GM12891 (cell line): ENCODE data around the gene PFN2.
"Not testable (repeated sequence)": the region's sequence is repeated elsewhere in the genome, so short reads cannot be mapped to it uniquely, and the experiment has no call there.

Experiments
- DNase-seq: peaks from one replicate; pipeline ENCODE4 v3.0.0; 2011; ENCODE audit warnings: low spot score; ENCODE audit not compliant: insufficient read length
- FAIRE-seq: peaks from 2 replicates; lab custom pipeline; 2011; peaks lifted over from hg19 to GRCh38; lab: Jason Lieb, UNC
- PAX5 ChIP-seq: IDR thresholded peaks from 2 replicates; pipeline ENCODE4 v1.6.1; 2011; ENCODE audit warnings: low read length, moderate library complexity, mild to moderate bottlenecking; ENCODE audit not compliant: insufficient read depth, severe bottlenecking
- POLR2A ChIP-seq: IDR thresholded peaks from 2 replicates; pipeline ENCODE4 v1.6.1; 2011; ENCODE audit warnings: low read depth, low read length, control low read depth
- POLR2AphosphoS5 ChIP-seq: IDR thresholded peaks from 2 replicates; pipeline ENCODE4 v1.6.1; 2011; ENCODE audit warnings: low read depth, low read length, control low read depth
- POU2F2 ChIP-seq: IDR thresholded peaks from 2 replicates; pipeline ENCODE4 v1.6.1; 2011; ENCODE audit warnings: low read depth, mild to moderate bottlenecking, control low read depth, low read length, moderate library complexity
- SPI1 ChIP-seq: IDR thresholded peaks from 2 replicates; pipeline ENCODE4 v1.6.1; 2011; ENCODE audit warnings: low read depth, low read length, control low read depth
- TAF1 ChIP-seq: IDR thresholded peaks from 2 replicates; pipeline ENCODE4 v1.6.1; 2011; ENCODE audit warnings: low read depth, low read length, control low read depth

Gene PFN2

DNA sequence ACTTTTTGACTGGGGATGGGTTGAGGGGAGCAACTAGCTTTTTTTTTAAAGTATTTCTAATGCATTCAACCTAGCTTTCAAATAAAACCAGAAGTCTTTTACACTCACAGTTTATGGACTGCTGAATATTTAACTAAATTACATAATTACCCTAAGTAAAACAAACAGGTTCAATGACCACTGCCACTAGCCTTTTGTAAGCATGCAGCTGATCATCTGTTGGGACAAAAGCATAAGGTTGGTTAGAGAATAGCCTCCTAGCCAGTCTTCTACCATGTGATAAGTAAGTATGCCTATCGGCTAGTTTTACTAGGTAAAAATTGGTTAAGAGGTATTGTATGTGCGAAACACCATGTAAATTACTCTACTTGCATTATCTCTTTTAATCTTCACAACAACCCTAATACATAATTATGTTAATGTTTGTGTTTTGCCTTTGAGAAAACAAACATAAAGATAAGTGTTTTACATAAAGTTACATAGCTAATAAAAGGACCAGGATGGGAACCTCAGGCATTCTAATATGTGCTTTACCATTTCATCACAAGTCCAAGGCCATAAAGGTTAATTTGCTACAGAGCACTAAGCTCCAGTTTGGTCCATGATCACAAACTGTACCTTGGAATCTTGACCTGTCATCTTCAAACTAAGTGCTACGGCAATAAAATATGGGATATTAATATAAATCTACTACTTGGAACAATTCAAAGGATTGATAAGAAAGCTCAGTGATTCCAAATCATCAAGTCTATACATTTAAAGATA is 13.2 kb downstream of the PFN2 start:
- DNase-seq (no peak), FAIRE-seq (no peak)
- TF ChIP-seq POLR2AphosphoS5 (no peak), POU2F2 (no peak), SPI1 (no peak), POLR2A (no peak), PAX5 (no peak), TAF1 (no peak)

- DNase-seq (no peak), FAIRE-seq (no peak)
- TF ChIP-seq SPI1 (no peak), POLR2AphosphoS5 (no peak), TAF1 (no peak), PAX5 (no peak), POU2F2 (no peak), POLR2A (no peak)
Measured at GRCh38 chr3:149955449-149955848, 15.2 kb downstream of the PFN2 start.

DNA sequence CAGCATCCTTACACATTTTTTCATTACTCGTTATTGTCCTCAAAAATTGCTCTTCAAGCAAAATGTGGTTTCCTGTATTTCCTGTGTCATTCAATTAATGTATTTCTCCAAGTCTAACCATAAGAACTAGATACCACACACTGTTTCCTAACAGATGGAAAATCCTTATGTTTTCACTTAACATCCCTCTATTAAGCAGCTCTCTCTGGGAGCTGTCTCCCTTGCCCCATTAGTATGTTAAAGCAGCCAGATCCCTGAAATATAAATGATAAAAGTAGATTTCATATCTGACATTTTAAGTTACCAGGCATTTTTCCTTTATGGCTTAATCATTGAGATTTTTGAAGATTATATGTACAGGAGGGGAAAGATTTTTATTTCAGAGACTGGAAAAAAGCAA is 15.9 kb downstream of the PFN2 start:
- no peak for DNase-seq
- TF ChIP-seq TAF1 (no peak), PAX5 (no peak), POLR2AphosphoS5 (no peak), POLR2A (no peak), SPI1 (no peak), POU2F2 (no peak)
- FAIRE-seq: no peak

DNA sequence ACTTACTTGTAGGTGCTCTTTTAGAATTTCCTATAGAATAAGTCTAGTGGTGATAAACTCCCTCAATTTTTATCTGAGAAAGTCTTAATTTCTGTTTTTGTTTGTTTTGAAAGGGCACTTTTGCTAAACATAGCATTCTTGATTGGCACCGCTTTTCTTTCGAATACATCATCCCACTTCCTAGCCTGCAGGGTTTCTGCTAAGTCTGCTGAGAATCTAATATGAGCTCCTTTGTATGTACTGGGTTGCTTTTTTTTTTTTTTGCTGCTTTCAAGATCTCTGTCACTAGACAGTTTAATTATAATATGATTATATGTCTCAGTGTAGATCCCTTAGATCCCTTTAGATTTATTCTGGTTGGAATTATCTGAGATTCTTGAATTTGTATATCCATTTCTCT is 21.5 kb downstream of the PFN2 start:
- no peak for FAIRE-seq
- no peak for DNase-seq
- TF ChIP-seq TAF1 (no peak), POLR2A (no peak), PAX5 (no peak), POLR2AphosphoS5 (no peak), POU2F2 (no peak), SPI1 (no peak)

DNA sequence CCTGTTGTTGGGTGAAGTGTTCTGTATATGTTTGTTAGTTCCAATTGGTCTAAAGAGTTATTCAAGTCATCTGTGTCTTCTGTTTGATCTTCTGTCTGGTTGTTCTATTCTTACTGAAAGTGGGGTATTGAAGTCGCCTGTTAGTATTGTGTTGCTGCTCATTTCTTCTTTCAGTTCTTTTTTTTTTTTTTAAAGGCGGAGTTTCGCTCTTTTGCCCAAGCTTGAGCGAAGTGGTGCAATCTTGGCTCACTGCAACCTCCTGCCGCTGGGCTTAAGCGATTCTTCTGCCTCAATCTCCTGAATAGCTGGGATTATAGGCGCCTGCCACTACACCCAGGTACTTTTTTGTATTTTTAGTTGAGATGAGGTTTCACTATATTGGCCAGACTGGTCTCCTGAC is 23.5 kb downstream of the PFN2 start:
- DNase-seq (no peak), FAIRE-seq (no peak)
- TF ChIP-seq POU2F2 (no peak), POLR2A (no peak), TAF1 (no peak), SPI1 (no peak), PAX5 (no peak), POLR2AphosphoS5 (no peak)

- not testable (repeated sequence) for FAIRE-seq, DNase-seq
Measured at GRCh38 chr3:149943966-149944365, 26.7 kb downstream of the PFN2 start.

DNA sequence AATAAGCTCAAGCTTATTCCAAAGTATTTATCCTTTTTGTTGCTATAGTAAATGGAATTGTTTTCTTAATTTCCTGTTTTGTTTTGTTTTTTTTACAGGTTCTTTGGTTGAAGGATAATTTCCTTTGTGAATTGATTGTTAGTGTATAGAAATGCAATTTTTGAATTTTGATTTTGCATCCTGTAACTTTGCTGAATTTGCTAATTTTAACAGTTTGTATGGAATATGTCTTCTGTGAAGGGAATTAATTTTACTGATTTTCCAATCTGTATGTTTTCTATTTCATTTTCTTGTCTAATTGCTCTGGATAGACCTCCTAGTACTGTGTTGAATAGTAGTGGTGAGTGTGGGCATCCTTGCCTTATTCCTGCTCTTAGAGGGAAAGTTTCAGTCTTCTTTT is 28.3 kb downstream of the PFN2 start:
- no peak for DNase-seq
- no peak for TF ChIP-seq POU2F2
- no peak for TF ChIP-seq SPI1
- TF ChIP-seq POLR2A: no peak
- no peak for TF ChIP-seq PAX5
- no peak for TF ChIP-seq POLR2AphosphoS5
- TF ChIP-seq TAF1: no peak
- FAIRE-seq: no peak

DNA sequence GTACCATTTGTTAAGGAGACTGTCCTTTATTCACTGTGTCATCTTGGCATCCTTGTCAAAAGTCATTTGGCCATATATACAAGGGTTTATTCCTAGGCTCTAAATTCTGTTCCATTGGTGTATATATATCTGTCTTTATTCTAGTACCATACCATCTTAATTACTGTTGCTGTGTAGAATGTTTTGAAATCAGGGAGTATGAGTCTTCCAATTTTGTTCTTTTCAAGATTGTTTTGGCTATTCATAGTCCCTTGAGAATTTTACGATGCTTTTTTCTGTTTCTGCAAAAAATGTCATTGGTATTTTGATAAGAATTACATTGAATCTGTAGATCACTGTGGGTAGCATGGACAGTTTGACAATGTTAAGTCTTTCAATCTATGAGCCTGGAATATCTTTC is 28.7 kb downstream of the PFN2 start:
- no peak for FAIRE-seq
- TF ChIP-seq POLR2A: no peak
- TF ChIP-seq POU2F2: no peak
- no peak for TF ChIP-seq SPI1
- TF ChIP-seq PAX5: no peak
- TF ChIP-seq POLR2AphosphoS5: no peak
- no peak for TF ChIP-seq TAF1

DNA sequence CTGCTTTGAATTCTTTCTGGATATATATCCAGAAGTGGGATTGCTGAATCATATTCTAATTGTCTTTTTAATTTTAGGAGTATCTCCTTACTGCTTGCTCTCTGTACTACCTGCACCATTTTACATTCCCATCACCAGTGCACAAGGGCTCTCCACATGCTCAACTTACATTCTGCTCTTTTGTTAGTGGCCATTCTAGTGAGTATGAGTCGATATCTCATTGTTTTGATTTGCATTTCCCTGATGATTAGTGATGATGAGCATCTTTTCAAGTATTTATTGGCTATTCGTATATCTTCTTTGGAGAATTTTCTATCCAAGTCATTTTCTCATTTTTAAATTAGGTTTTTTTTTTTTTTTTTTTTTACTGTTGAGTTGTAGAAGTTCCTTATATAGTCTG is 29.5 kb downstream of the PFN2 start:
- FAIRE-seq (no peak), DNase-seq (no peak)
- no peak for TF ChIP-seq POLR2A
- no peak for TF ChIP-seq PAX5
- no peak for TF ChIP-seq POLR2AphosphoS5
- no peak for TF ChIP-seq POU2F2
- no peak for TF ChIP-seq TAF1
- no peak for TF ChIP-seq SPI1

More for the DNA sequence above, 28.7 kb downstream of the PFN2 start:
- DNase-seq: no peak

DNA sequence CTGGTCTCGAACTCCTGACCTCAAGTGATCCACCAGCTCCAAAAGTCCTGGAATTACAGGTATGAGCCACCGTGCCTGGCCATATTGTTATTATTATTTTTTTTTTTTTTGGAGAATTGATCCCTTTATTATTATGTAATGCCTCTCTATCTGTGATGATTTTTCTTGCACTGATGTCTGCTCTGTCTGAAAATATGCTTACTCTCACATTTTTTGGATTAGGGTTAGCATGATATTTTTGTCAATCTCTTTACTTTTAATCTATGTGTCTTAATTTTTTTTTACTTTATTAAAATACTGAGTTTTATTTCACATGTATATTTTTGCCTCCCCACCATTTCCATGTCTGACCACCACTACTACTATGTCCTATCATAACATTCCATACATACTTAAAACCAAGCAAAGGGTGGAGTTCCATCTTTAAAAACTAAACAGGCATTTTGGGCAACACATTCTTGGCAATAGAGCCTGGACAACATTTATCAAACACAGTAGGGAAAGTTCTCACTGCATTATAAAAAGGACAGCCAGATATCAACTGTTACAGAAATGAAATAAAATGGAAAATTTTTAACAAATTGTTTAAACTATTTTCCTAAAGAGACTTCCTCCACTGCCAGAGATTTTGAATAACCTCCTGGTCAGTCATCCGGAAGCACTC is 32.2 kb downstream of the PFN2 start:
- not testable (repeated sequence) for FAIRE-seq, DNase-seq
